SK-N-SH (cell line): Measurements from ENCODE around the gene GRIN1. TPM values are rescaled to one million over a fixed set of nuclear protein-coding genes. Genes with fewer than 3 reads are reported as not detected.

ENCODE experiments used
- CTCF ChIA-PET: fragments of 300-600, 350-600 bp; formaldehyde crosslinking; extraction: SDS; loops from one replicate; lab custom pipeline; 2021; lab: Yijun Ruan, JAX
- POLR2A ChIA-PET: fragments of 350-600 bp; sonication (Branson Sonifier 250); formaldehyde crosslinking; extraction: SDS; loops from one replicate; lab custom pipeline; 2020; ENCODE audit warnings: antibody characterized with exemption, inconsistent platforms; lab: Yijun Ruan, JAX
- DNase-seq: peaks from one replicate; pipeline ENCODE4 v3.0.0; 2012
- H2AFZ ChIP-seq: fragments of 200-600 bp; sonication (generic); 2 replicates; pipeline ENCODE4 v1.8.1; 2016; ENCODE audit warnings: antibody characterized with exemption, mild to moderate bottlenecking, low read depth
- H3F3A ChIP-seq: fragments of 200-600 bp; sonication (generic); replicated peaks from 2 replicates; pipeline ENCODE3; 2016; ENCODE audit warnings: antibody characterized with exemption, mild to moderate bottlenecking; ENCODE audit not compliant: insufficient read depth
- H3K27ac ChIP-seq, 2 experiments: fragments of 200-500 bp in 1 of 2; fragments of 200-600 bp in 1 of 2; sonication (Bioruptor generic) in 1 of 2; sonication (generic), shearing (Covaris generic) in 1 of 2; 2 replicates each; pipeline versions ENCODE4 v1.5.1 to v1.6.1; 2014 to 2016; ENCODE audit warnings: low read depth in 2 of 2, inconsistent platforms in 1 of 2, low read length in 1 of 2, mild to moderate bottlenecking in 1 of 2, mixed read lengths in 1 of 2
- H3K27me3 ChIP-seq: fragments of 200-600 bp; sonication (generic), shearing (Covaris generic); 2 replicates; pipeline ENCODE4 v1.6.1; 2016; ENCODE audit warnings: mixed run types; ENCODE audit not compliant: insufficient read depth
- H3K36me3 ChIP-seq, 2 experiments: fragments of 200-500 bp in 1 of 2; fragments of 200-600 bp in 1 of 2; sonication (Bioruptor generic) in 1 of 2; sonication (generic) in 1 of 2; replicated peaks in 1 of 2; 2 replicates each; pipeline versions ENCODE3 to v1.5.1; 2014 to 2016; ENCODE audit warnings: low read length in 1 of 2, mild to moderate bottlenecking in 1 of 2; ENCODE audit not compliant: insufficient read depth in 2 of 2, control insufficient read depth in 1 of 2
- H3K4me1 ChIP-seq, 2 experiments: fragments of 200-500 bp in 1 of 2; fragments of 200-600 bp in 1 of 2; sonication (Bioruptor generic) in 1 of 2; sonication (generic), shearing (Covaris generic) in 1 of 2; 2 replicates each; pipeline versions ENCODE4 v1.5.1 to v1.6.1; 2014 to 2016; ENCODE audit warnings: low read depth in 1 of 2, low read length in 1 of 2, mixed run types in 1 of 2; ENCODE audit not compliant: insufficient read depth in 2 of 2, control insufficient read depth in 1 of 2
- H3K4me2 ChIP-seq: fragments of 200-600 bp; sonication (generic), shearing (Covaris generic); 2 replicates; pipeline ENCODE4 v1.6.1; 2017; ENCODE audit warnings: mixed run types
- H3K4me3 ChIP-seq, 2 experiments: fragments of 200-500 bp in 1 of 2; fragments of 200-600 bp in 1 of 2; sonication (Bioruptor generic) in 1 of 2; sonication (generic), shearing (Covaris generic) in 1 of 2; 2 replicates each; pipeline versions ENCODE4 v1.5.1 to v1.8.1; 2014 to 2016; ENCODE audit warnings: low read depth in 2 of 2, inconsistent platforms in 1 of 2, low read length in 1 of 2, mild to moderate bottlenecking in 1 of 2, mixed read lengths in 1 of 2, moderate library complexity in 1 of 2
- H3K79me2 ChIP-seq: fragments of 200-600 bp; sonication (generic); 2 replicates; pipeline ENCODE4 v1.8.1; 2017; ENCODE audit warnings: mild to moderate bottlenecking; ENCODE audit not compliant: insufficient read depth
- H3K9ac ChIP-seq: fragments of 200-600 bp; sonication (generic); 2 replicates; pipeline ENCODE4 v1.6.1; 2017; ENCODE audit warnings: mixed run types
- H3K9me2 ChIP-seq: fragments of 200-600 bp; sonication (generic); 2 replicates; pipeline ENCODE4 v1.6.1; 2017; ENCODE audit warnings: mixed run types
- H3K9me3 ChIP-seq: fragments of 200-600 bp; sonication (generic); 2 replicates; pipeline ENCODE4 v1.6.1; 2017; ENCODE audit warnings: mixed run types, mild to moderate bottlenecking, moderate library complexity
- H4K20me1 ChIP-seq: fragments of 200-600 bp; sonication (generic); 2 replicates; pipeline ENCODE4 v1.6.1; 2017; ENCODE audit warnings: mild to moderate bottlenecking, mixed run types; ENCODE audit not compliant: insufficient read depth
- CHD2 ChIP-seq: fragments of 150-350 bp; IDR thresholded peaks from 2 replicates; pipeline ENCODE4 v1.6.1; 2018; ENCODE audit warnings: low read length; ENCODE audit not compliant: partially characterized antibody
- EP300 ChIP-seq, 2 experiments: IDR thresholded peaks; 2 replicates each; pipeline versions ENCODE4 v1.4.0 to v1.6.1; 2012; ENCODE audit warnings: borderline replicate concordance in 1 of 2, low read depth in 1 of 2, low read length in 1 of 2
- FOSL2 ChIP-seq: IDR thresholded peaks from 2 replicates; pipeline ENCODE4 v1.4.0; 2012; ENCODE audit warnings: low read depth, mild to moderate bottlenecking, moderate library complexity, borderline replicate concordance
- FOXJ3 ChIP-seq: sonication (generic); formaldehyde crosslinking; IDR thresholded peaks from 2 replicates; pipeline ENCODE4 v1.5.1; 2020; ENCODE audit warnings: mild to moderate bottlenecking, missing genetic modification reagents
- FOXM1 ChIP-seq: IDR thresholded peaks from 2 replicates; pipeline ENCODE4 v1.4.0; 2012; ENCODE audit warnings: low read depth, mild to moderate bottlenecking
- GABPA ChIP-seq: IDR thresholded peaks from 2 replicates; pipeline ENCODE4 v1.4.0; 2012; ENCODE audit warnings: low read depth, mild to moderate bottlenecking
- JUND ChIP-seq: IDR thresholded peaks from 2 replicates; pipeline ENCODE4 v1.4.0; 2012
- MEF2A ChIP-seq: IDR thresholded peaks from 2 replicates; pipeline ENCODE4 v1.4.0; 2012; ENCODE audit warnings: low read depth, borderline replicate concordance
- MXI1 ChIP-seq: IDR thresholded peaks from 2 replicates; pipeline ENCODE4 v1.6.1; 2012; ENCODE audit warnings: mild to moderate bottlenecking, low read depth, low read length, improper control_type of control experiment
- NFIC ChIP-seq: IDR thresholded peaks from 2 replicates; pipeline ENCODE4 v1.4.0; 2012; ENCODE audit warnings: borderline replicate concordance
- RCOR1 ChIP-seq: fragments of 150-350 bp; IDR thresholded peaks from 2 replicates; pipeline ENCODE4 v1.6.1; 2017; ENCODE audit warnings: antibody characterized with exemption, low read length
- RXRA ChIP-seq: IDR thresholded peaks from 2 replicates; pipeline ENCODE4 v1.4.0; 2012; ENCODE audit warnings: low read depth, mild to moderate bottlenecking, borderline replicate concordance
- TAF1 ChIP-seq: IDR thresholded peaks from 2 replicates; pipeline ENCODE4 v1.6.1; 2012; ENCODE audit warnings: low read depth, mild to moderate bottlenecking, low read length, moderate library complexity, borderline replicate concordance
- TCF12 ChIP-seq: IDR thresholded peaks from 2 replicates; pipeline ENCODE4 v1.4.0; 2012
- TEAD4 ChIP-seq: IDR thresholded peaks from 2 replicates; pipeline ENCODE4 v1.4.0; 2012; ENCODE audit warnings: mild to moderate bottlenecking, borderline replicate concordance; ENCODE audit not compliant: insufficient read depth
- WGBS: methylation state at CpG from one replicate; pipeline ENCODE4 v1.1.6; 2017; ENCODE audit warnings: low lambda C conversion rate; 5-methylcytosine and 5-hydroxymethylcytosine counted together
- polyA plus RNA-seq, 3 experiments: library from polyadenylated mRNA; depleted of rRNA; stranded (reverse); fragments of >200 nt; gene quantifications; 2 replicates each; pipeline ENCODE4 v1.2.3, GENCODE V29; 2012
- TF ChIP-seq, protein P1 (sequence below): IDR thresholded peaks from 2 replicates; pipeline ENCODE4 v1.4.0; 2012; ENCODE audit warnings: low read depth, borderline replicate concordance
- TF ChIP-seq, protein P2 (sequence below): IDR thresholded peaks from 2 replicates; pipeline ENCODE4 v1.4.0; 2012; ENCODE audit warnings: low read depth
- TF ChIP-seq, protein P3 (sequence below): IDR thresholded peaks from 2 replicates; pipeline ENCODE4; 2012
- TF ChIP-seq, protein P4 (sequence below): IDR thresholded peaks from 2 replicates; pipeline ENCODE4 v1.6.1; 2012; ENCODE audit warnings: mild to moderate bottlenecking, low read depth, low read length, moderate library complexity
- TF ChIP-seq, protein P5 (sequence below): fragments of 150-350 bp; IDR thresholded peaks from 2 replicates; pipeline ENCODE4 v1.6.1; 2016; ENCODE audit warnings: mild to moderate bottlenecking, low read depth, low read length

The GRIN1 gene
- polyA plus RNA-seq, 1 of the 3 experiments (the other 2 are of a cell fraction): not detected

- 77% methylated on average over 6 of the region's 17 CpGs for WGBS
- no peaks in the 10 kb centered on the region for H4K20me1 ChIP-seq
- peaks cover 0 to 8% of the 10 kb centered on the region in 2 experiments; a peak in 1 of 4 replicates for H3K4me1 ChIP-seq
- H3K36me3 ChIP-seq: no peaks in the 10 kb centered on the region
- H3K9ac ChIP-seq: no peak overlapping the region
- H3K4me2 ChIP-seq: no peak overlapping the region
- no peaks in the 10 kb centered on the region for H3K79me2 ChIP-seq
- TF ChIP-seq TCF12: no peak
- no peak for TF ChIP-seq MEF2A
- TF ChIP-seq, protein P1, sequence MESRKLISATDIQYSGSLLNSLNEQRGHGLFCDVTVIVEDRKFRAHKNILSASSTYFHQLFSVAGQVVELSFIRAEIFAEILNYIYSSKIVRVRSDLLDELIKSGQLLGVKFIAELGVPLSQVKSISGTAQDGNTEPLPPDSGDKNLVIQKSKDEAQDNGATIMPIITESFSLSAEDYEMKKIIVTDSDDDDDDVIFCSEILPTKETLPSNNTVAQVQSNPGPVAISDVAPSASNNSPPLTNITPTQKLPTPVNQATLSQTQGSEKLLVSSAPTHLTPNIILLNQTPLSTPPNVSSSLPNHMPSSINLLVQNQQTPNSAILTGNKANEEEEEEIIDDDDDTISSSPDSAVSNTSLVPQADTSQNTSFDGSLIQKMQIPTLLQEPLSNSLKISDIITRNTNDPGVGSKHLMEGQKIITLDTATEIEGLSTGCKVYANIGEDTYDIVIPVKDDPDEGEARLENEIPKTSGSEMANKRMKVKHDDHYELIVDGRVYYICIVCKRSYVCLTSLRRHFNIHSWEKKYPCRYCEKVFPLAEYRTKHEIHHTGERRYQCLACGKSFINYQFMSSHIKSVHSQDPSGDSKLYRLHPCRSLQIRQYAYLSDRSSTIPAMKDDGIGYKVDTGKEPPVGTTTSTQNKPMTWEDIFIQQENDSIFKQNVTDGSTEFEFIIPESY: no peak
- TF ChIP-seq, protein P2, sequence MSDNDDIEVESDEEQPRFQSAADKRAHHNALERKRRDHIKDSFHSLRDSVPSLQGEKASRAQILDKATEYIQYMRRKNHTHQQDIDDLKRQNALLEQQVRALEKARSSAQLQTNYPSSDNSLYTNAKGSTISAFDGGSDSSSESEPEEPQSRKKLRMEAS: no peak
- no peak for TF ChIP-seq FOSL2
- TF ChIP-seq CHD2: no peak
- no peak for TF ChIP-seq EP300 (IDR thresholded peaks at IDR 0.05; ENCODE audit: borderline replicate concordance in 1 of 2, low read depth in 1 of 2, low read length in 1 of 2)
- TF ChIP-seq, protein P3, sequence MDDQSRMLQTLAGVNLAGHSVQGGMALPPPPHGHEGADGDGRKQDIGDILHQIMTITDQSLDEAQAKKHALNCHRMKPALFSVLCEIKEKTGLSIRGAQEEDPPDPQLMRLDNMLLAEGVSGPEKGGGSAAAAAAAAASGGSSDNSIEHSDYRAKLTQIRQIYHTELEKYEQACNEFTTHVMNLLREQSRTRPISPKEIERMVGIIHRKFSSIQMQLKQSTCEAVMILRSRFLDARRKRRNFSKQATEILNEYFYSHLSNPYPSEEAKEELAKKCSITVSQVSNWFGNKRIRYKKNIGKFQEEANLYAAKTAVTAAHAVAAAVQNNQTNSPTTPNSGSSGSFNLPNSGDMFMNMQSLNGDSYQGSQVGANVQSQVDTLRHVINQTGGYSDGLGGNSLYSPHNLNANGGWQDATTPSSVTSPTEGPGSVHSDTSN: no peak
- TF ChIP-seq JUND: no peak
- no peak for TF ChIP-seq RCOR1
- TF ChIP-seq TAF1: no peak
- TF ChIP-seq, protein P4, sequence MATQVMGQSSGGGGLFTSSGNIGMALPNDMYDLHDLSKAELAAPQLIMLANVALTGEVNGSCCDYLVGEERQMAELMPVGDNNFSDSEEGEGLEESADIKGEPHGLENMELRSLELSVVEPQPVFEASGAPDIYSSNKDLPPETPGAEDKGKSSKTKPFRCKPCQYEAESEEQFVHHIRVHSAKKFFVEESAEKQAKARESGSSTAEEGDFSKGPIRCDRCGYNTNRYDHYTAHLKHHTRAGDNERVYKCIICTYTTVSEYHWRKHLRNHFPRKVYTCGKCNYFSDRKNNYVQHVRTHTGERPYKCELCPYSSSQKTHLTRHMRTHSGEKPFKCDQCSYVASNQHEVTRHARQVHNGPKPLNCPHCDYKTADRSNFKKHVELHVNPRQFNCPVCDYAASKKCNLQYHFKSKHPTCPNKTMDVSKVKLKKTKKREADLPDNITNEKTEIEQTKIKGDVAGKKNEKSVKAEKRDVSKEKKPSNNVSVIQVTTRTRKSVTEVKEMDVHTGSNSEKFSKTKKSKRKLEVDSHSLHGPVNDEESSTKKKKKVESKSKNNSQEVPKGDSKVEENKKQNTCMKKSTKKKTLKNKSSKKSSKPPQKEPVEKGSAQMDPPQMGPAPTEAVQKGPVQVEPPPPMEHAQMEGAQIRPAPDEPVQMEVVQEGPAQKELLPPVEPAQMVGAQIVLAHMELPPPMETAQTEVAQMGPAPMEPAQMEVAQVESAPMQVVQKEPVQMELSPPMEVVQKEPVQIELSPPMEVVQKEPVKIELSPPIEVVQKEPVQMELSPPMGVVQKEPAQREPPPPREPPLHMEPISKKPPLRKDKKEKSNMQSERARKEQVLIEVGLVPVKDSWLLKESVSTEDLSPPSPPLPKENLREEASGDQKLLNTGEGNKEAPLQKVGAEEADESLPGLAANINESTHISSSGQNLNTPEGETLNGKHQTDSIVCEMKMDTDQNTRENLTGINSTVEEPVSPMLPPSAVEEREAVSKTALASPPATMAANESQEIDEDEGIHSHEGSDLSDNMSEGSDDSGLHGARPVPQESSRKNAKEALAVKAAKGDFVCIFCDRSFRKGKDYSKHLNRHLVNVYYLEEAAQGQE: no peak
- no peak for TF ChIP-seq NFIC
- TF ChIP-seq FOXM1: no peak
- no peak for TF ChIP-seq MXI1
- no peak for TF ChIP-seq TEAD4
- TF ChIP-seq FOXJ3 (CRISPR knock-in tag): no peak
- no peak for TF ChIP-seq GABPA
- no peak for TF ChIP-seq RXRA
- TF ChIP-seq, protein P5, sequence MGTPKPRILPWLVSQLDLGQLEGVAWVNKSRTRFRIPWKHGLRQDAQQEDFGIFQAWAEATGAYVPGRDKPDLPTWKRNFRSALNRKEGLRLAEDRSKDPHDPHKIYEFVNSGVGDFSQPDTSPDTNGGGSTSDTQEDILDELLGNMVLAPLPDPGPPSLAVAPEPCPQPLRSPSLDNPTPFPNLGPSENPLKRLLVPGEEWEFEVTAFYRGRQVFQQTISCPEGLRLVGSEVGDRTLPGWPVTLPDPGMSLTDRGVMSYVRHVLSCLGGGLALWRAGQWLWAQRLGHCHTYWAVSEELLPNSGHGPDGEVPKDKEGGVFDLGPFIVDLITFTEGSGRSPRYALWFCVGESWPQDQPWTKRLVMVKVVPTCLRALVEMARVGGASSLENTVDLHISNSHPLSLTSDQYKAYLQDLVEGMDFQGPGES: no peak
- no peaks in the 10 kb centered on the region for H3K9me3 ChIP-seq
- H3F3A ChIP-seq: no peaks in the 10 kb centered on the region
- H3K27me3 ChIP-seq: peaks cover 14% of the 10 kb centered on the region
- no peaks in the 10 kb centered on the region for H3K9me2 ChIP-seq
- POLR2A ChIA-PET: no interaction called here
- CTCF ChIA-PET: interaction anchor here (0.6 to 1.9 kb wide), 3 partner anchors 86 to 337 kb away, joined by 3 to 5 read pairs (median 3); partner anchors contain the start of gene RNF224
- H2AFZ ChIP-seq: no peak overlapping the region
- no peak for DNase-seq
- H3K4me3 ChIP-seq: no peak overlapping the region
- no peak overlapping the region for H3K27ac ChIP-seq
These were observed 2.3 kb downstream of the GRIN1 start for GRCh38 chr9:137141050-137141810.
